ENCODE results near the gene LRRK2. TPM values are rescaled to one million over a fixed set of nuclear protein-coding genes. Genes with fewer than 3 reads are reported as not detected.

Gene LRRK2
- total RNA-seq, 1 experiment from 2014 or later = 0.13 TPM

DNA sequence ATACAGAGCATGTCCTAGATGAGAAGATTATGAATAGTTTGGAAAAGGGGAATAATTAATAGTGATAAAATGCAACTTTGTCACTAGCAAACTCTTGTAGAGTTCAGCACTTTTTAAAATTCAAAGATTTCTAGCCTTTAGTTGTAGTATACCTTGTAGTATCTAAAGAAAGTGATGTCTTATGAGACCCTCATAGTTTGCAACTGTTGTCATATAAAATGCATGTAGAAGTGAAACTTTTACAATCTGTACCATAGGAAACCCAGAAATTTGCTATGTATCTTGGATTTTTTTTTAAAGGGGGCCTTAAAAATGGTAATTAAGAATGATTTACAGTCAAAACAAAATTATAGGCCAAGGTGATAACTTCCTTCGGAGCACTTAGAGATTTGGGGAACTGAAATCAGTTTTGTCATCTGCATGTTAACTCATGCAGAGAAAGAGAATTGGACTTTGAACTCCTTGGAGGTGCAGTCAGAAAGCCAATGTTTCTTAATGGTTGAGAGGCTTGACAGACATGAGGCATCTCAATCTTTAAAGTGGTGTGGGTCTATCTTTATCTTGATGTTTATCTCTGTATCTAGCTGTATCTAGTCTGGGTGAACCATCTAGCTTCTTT lies 1.3 kb downstream of the LRRK2 start:
- ChIA-PET POLR2A (no interaction called here), CTCF (no interaction called here)
- ATAC-seq (no peak), DNase-seq (ENCODE audit: low read depth, low spot score) (no peak)
- Histone ChIP-seq H3K27ac (ENCODE audit: low read length) (no peak overlapping the region), H3K9me3 (ENCODE audit: control insufficient read depth, insufficient read depth, low read depth, low read length) (no peaks in the 10 kb centered on the region), H3K4me3 (ENCODE audit: low read depth in 2 of 2, low read length in 2 of 2) (no peak overlapping the region), H3K27me3 (ENCODE audit: control insufficient read depth, insufficient read depth, low read length) (peaks cover 32% of the 10 kb centered on the region), H3K36me3 (ENCODE audit: control insufficient read depth, insufficient read depth, low read length) (no peaks in the 10 kb centered on the region; the same call in 1 of the 2 replicates), H3K4me1 (ENCODE audit: control insufficient read depth, insufficient read depth, low read length) (peaks cover 3% of the 10 kb centered on the region; the same call in 1 of the 2 replicates)
- BruUV-seq (replicated peaks) = no TSS peak
- in situ Hi-C loops (cut with HindIII; ENCODE audit: low pct_unique_long_range_greater_than_20kb, low sequenced_read_pairs) = no loop called here
- TF ChIP-seq TCF7L2 (IDR thresholded peaks at IDR 0.05; ENCODE audit: low read depth, low read length) (no peak), SIN3A (IDR thresholded peaks at IDR 0.05; ENCODE audit: borderline replicate concordance, insufficient read depth, low read depth, low read length) (no peak), CTCF (IDR thresholded peaks at IDR 0.05) (no peak), POLR2AphosphoS5 (IDR thresholded peaks at IDR 0.05; ENCODE audit: low read depth, low read length) (no peak)
- TF ChIP-seq, protein P1, sequence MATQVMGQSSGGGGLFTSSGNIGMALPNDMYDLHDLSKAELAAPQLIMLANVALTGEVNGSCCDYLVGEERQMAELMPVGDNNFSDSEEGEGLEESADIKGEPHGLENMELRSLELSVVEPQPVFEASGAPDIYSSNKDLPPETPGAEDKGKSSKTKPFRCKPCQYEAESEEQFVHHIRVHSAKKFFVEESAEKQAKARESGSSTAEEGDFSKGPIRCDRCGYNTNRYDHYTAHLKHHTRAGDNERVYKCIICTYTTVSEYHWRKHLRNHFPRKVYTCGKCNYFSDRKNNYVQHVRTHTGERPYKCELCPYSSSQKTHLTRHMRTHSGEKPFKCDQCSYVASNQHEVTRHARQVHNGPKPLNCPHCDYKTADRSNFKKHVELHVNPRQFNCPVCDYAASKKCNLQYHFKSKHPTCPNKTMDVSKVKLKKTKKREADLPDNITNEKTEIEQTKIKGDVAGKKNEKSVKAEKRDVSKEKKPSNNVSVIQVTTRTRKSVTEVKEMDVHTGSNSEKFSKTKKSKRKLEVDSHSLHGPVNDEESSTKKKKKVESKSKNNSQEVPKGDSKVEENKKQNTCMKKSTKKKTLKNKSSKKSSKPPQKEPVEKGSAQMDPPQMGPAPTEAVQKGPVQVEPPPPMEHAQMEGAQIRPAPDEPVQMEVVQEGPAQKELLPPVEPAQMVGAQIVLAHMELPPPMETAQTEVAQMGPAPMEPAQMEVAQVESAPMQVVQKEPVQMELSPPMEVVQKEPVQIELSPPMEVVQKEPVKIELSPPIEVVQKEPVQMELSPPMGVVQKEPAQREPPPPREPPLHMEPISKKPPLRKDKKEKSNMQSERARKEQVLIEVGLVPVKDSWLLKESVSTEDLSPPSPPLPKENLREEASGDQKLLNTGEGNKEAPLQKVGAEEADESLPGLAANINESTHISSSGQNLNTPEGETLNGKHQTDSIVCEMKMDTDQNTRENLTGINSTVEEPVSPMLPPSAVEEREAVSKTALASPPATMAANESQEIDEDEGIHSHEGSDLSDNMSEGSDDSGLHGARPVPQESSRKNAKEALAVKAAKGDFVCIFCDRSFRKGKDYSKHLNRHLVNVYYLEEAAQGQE (IDR thresholded peaks at IDR 0.05; ENCODE audit: insufficient read depth in 1 of 2, low read depth in 2 of 2, low read length in 1 of 2) = no peak
- intact Hi-C loops (cut with micrococcal nuclease; ENCODE audit: unreplicated experiment) = no loop called here

DNA sequence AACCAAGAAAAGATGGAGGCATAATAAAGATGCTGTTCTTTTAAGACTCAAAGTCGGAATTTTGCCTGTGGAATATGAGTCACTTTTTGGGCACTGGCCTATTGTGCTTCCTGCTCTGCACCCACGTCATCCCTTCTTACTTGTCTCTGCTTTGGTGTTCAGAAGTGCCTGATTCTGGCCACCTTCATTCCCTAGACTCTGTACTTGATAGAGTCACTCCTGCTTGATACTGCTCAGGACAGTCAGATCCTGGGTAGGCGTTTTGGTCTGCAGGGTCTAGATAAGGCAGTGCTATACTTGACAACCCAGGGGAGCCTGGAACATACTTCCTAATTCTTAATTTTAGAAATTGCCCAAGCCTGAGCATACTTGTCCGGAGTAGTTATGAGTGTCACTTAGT lies 1.9 kb downstream of the LRRK2 start:
- TF ChIP-seq SIN3A (IDR thresholded peaks at IDR 0.05; ENCODE audit: borderline replicate concordance, insufficient read depth, low read depth, low read length) = no peak
- no peak for TF ChIP-seq CTCF (IDR thresholded peaks at IDR 0.05)
- in situ Hi-C loops (cut with HindIII; ENCODE audit: low pct_unique_long_range_greater_than_20kb, low sequenced_read_pairs) = no loop called here
- Histone ChIP-seq H3K27me3 (ENCODE audit: control insufficient read depth, insufficient read depth, low read length) (peaks cover 32% of the 10 kb centered on the region), H3K27ac (ENCODE audit: low read length) (no peak overlapping the region), H3K4me3 (ENCODE audit: low read depth in 2 of 2, low read length in 2 of 2) (no peak overlapping the region), H3K36me3 (ENCODE audit: control insufficient read depth, insufficient read depth, low read length) (no peaks in the 10 kb centered on the region; the same call in 1 of the 2 replicates), H3K4me1 (ENCODE audit: control insufficient read depth, insufficient read depth, low read length) (peaks cover 3% of the 10 kb centered on the region; the same call in 1 of the 2 replicates), H3K9me3 (ENCODE audit: control insufficient read depth, insufficient read depth, low read depth, low read length) (no peaks in the 10 kb centered on the region)
- DNase-seq (ENCODE audit: low read depth, low spot score) (no peak), ATAC-seq (no peak)
- CTCF ChIA-PET = no interaction called here
- intact Hi-C loops (cut with micrococcal nuclease; ENCODE audit: unreplicated experiment) = no loop called here
- POLR2A ChIA-PET = no interaction called here
- BruUV-seq (replicated peaks) = no TSS peak
